ENCODE data around the gene RYR3. TPM values are rescaled to one million over a fixed set of nuclear protein-coding genes. Genes with fewer than 3 reads are reported as not detected.

The RYR3 gene
- polyA plus RNA-seq, 1 donor (not counting 4 experiments of a cell fraction or from before 2014, with no cell fraction given), result 0.04 TPM

DNA sequence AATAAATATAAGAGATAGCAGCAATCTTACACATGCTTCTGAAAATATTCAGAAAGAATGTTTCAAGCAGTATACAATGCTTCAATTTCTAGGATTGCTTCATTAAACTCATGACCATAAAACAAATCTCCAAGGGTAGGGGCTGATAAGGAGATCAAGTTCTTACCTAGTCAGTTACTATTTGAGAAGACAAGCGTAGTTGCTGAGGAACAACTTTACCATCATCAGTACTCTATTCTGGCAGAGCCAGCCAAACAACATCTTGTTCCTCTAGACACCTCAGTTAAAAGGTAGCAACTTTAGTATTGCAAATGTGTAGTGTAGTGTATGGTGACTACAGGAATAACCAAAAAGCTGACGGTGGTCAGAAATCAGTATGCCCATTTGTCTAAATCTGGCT is 572.2 kb downstream of the RYR3 start:
- FAIRE-seq (no peak), DNase-seq (ENCODE audit: low read depth, low spot score) (no peak)
- Histone ChIP-seq H3K4me1 (ENCODE audit: control insufficient read depth, extremely low read depth, insufficient read depth, low read length) (no peaks in the 10 kb centered on the region), H3K9ac (ENCODE audit: control insufficient read depth, extremely low read depth, insufficient read depth, low read length) (no peak overlapping the region), H3K4me3 (ENCODE audit: control insufficient read depth in 2 of 3, extremely low read depth in 1 of 3, insufficient read depth in 2 of 3, low read depth in 1 of 3, low read length in 3 of 3) (no peak overlapping the region), H3K27ac (ENCODE audit: control insufficient read depth, insufficient read depth, low read length) (no peak overlapping the region), H3K9me3 (ENCODE audit: control insufficient read depth, low read depth, low read length) (no peaks in the 10 kb centered on the region), H4K20me1 (ENCODE audit: control insufficient read depth, extremely low read depth, insufficient read depth, low read length) (no peaks in the 10 kb centered on the region), H3K79me2 (ENCODE audit: control insufficient read depth, insufficient read depth, low read length) (no peaks in the 10 kb centered on the region), H2AFZ (ENCODE audit: control insufficient read depth, low read length) (no peak overlapping the region), H3K36me3 (ENCODE audit: control insufficient read depth in 2 of 2, extremely low read depth in 1 of 2, insufficient read depth in 2 of 2, low read length in 2 of 2) (no peaks in the 10 kb centered on the region), H3K9me1 (ENCODE audit: control insufficient read depth, extremely low read depth, insufficient read depth, low read length) (no peaks in the 10 kb centered on the region), H3K4me2 (ENCODE audit: control insufficient read depth, extremely low read depth, insufficient read depth, low read depth, low read length) (no peak overlapping the region), H3K27me3 (ENCODE audit: control insufficient read depth, extremely low read depth, insufficient read depth, low read length) (no peaks in the 10 kb centered on the region)
- dilution Hi-C loops (cut with MboI; ENCODE audit: extremely low pct_ligation_motif_present, low sequenced_read_pairs), result no loop called here
- TF ChIP-seq, protein P1, sequence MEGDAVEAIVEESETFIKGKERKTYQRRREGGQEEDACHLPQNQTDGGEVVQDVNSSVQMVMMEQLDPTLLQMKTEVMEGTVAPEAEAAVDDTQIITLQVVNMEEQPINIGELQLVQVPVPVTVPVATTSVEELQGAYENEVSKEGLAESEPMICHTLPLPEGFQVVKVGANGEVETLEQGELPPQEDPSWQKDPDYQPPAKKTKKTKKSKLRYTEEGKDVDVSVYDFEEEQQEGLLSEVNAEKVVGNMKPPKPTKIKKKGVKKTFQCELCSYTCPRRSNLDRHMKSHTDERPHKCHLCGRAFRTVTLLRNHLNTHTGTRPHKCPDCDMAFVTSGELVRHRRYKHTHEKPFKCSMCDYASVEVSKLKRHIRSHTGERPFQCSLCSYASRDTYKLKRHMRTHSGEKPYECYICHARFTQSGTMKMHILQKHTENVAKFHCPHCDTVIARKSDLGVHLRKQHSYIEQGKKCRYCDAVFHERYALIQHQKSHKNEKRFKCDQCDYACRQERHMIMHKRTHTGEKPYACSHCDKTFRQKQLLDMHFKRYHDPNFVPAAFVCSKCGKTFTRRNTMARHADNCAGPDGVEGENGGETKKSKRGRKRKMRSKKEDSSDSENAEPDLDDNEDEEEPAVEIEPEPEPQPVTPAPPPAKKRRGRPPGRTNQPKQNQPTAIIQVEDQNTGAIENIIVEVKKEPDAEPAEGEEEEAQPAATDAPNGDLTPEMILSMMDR (optimal IDR thresholded peaks at IDR 0.05 in 1 of 3, IDR thresholded peaks at IDR 0.05 in 1 of 3, conservative IDR thresholded peaks at IDR 0.05 in 1 of 3; ENCODE audit: extremely low read depth in 1 of 3, insufficient read depth in 2 of 3, low read length in 3 of 3), result no peak
- no peak for TF ChIP-seq EZH2 (IDR thresholded peaks at IDR 0.05; ENCODE audit: low read length)

DNA sequence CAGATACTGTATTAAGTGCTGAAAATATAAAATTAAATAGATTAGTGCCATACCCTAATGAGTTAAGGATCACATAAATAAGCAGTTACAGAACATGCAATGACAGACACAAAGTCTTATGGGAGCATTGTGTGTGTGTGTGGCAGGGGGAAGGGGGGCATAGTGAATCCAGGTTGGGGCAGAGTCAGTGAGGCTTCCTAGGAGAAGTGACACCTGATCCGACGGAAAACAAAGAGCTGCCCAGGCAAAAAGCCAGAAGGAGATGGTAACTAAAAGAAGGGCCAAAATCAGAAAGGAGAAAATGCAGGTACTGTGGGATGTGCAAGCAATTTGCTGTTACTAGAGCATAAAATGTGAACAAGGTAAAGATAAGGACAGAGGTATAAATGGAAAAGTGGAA is 577.4 kb downstream of the RYR3 start:
- FAIRE-seq (no peak), DNase-seq (ENCODE audit: low read depth, low spot score) (no peak)
- H3K27me3 ChIP-seq (ENCODE audit: control insufficient read depth, extremely low read depth, insufficient read depth, low read length), result no peaks in the 10 kb centered on the region
- H2AFZ ChIP-seq (ENCODE audit: control insufficient read depth, low read length), result no peak overlapping the region
- H3K4me3 ChIP-seq (ENCODE audit: control insufficient read depth in 2 of 3, extremely low read depth in 1 of 3, insufficient read depth in 2 of 3, low read depth in 1 of 3, low read length in 3 of 3), result no peak overlapping the region
- H3K79me2 ChIP-seq (ENCODE audit: control insufficient read depth, insufficient read depth, low read length), result no peaks in the 10 kb centered on the region
- no peaks in the 10 kb centered on the region for H3K9me3 ChIP-seq (ENCODE audit: control insufficient read depth, low read depth, low read length)
- H4K20me1 ChIP-seq (ENCODE audit: control insufficient read depth, extremely low read depth, insufficient read depth, low read length), result no peaks in the 10 kb centered on the region
- TF ChIP-seq, protein P1 (optimal IDR thresholded peaks at IDR 0.05 in 1 of 3, IDR thresholded peaks at IDR 0.05 in 1 of 3, conservative IDR thresholded peaks at IDR 0.05 in 1 of 3; ENCODE audit: extremely low read depth in 1 of 3, insufficient read depth in 2 of 3, low read length in 3 of 3), result no peak
- no peak for TF ChIP-seq EZH2 (IDR thresholded peaks at IDR 0.05; ENCODE audit: low read length)
- H3K4me2 ChIP-seq (ENCODE audit: control insufficient read depth, extremely low read depth, insufficient read depth, low read depth, low read length), result no peak overlapping the region
- H3K4me1 ChIP-seq (ENCODE audit: control insufficient read depth, extremely low read depth, insufficient read depth, low read length), result no peaks in the 10 kb centered on the region
- no peaks in the 10 kb centered on the region for H3K9me1 ChIP-seq (ENCODE audit: control insufficient read depth, extremely low read depth, insufficient read depth, low read length)
- H3K27ac ChIP-seq (ENCODE audit: control insufficient read depth, insufficient read depth, low read length), result no peak overlapping the region
- H3K36me3 ChIP-seq (ENCODE audit: control insufficient read depth in 2 of 2, extremely low read depth in 1 of 2, insufficient read depth in 2 of 2, low read length in 2 of 2), result no peaks in the 10 kb centered on the region
- H3K9ac ChIP-seq (ENCODE audit: control insufficient read depth, extremely low read depth, insufficient read depth, low read length), result no peak overlapping the region
- dilution Hi-C loops (cut with MboI; ENCODE audit: extremely low pct_ligation_motif_present, low sequenced_read_pairs), result no loop called here
